SU-DHL-6 (cell line): Measurements from ENCODE around the gene EIF6.
"Not testable (repeated sequence)": the region's sequence is repeated elsewhere in the genome, so short reads cannot be mapped to it uniquely, and the experiment has no call there.

Experiments
- H2AFZ ChIP-seq: fragments of 200-600 bp; sonication (generic); 2 replicates; pipeline ENCODE4 v1.6.1; 2014; ENCODE audit warnings: low read depth, mild to moderate bottlenecking, moderate library complexity, mixed read lengths, antibody characterized with exemption, low read length; ENCODE audit not compliant: severe bottlenecking
- H3F3A ChIP-seq: fragments of 200-600 bp; shearing (Covaris generic); 2 replicates; pipeline ENCODE4 v1.6.0; 2016; ENCODE audit warnings: antibody characterized with exemption, mild to moderate bottlenecking; ENCODE audit not compliant: insufficient read depth
- H3K27ac ChIP-seq: fragments of 200-600 bp; sonication (generic); 2 replicates; pipeline ENCODE4 v1.5.1; 2016; ENCODE audit warnings: low read depth, mild to moderate bottlenecking, low read length, moderate library complexity, mixed read lengths
- H3K27me3 ChIP-seq: fragments of 200-600 bp; sonication (generic), shearing (Covaris generic); 2 replicates; pipeline ENCODE4 v1.6.0; 2014; ENCODE audit warnings: mild to moderate bottlenecking, low read length
- H3K36me3 ChIP-seq: fragments of 200-600 bp; sonication (generic); 2 replicates; pipeline ENCODE4 v1.6.1; 2014; ENCODE audit warnings: mild to moderate bottlenecking, low read length, mixed read lengths
- H3K4me2 ChIP-seq: fragments of 300-600, 200-600 bp; shearing (Covaris generic), sonication (generic); 2 replicates; pipeline ENCODE4 v1.6.0; 2014; ENCODE audit warnings: low read length, low read depth, mild to moderate bottlenecking; ENCODE audit not compliant: poor library complexity, severe bottlenecking
- H3K4me3 ChIP-seq: fragments of 200-600 bp; sonication (generic); 2 replicates; pipeline ENCODE4 v1.5.1; 2014; ENCODE audit warnings: antibody characterized with exemption, low read length, mild to moderate bottlenecking, mixed read lengths; ENCODE audit not compliant: insufficient read depth, poor library complexity, severe bottlenecking
- H3K79me2 ChIP-seq: fragments of 200-600 bp; sonication (generic); 2 replicates; pipeline ENCODE4 v1.6.1; 2014; ENCODE audit warnings: mild to moderate bottlenecking, low read length, moderate library complexity; ENCODE audit not compliant: insufficient read depth
- H3K9ac ChIP-seq: fragments of 200-600 bp; sonication (generic); 2 replicates; pipeline ENCODE4 v1.7.0; 2014; ENCODE audit warnings: mild to moderate bottlenecking, low read length
- H3K9me2 ChIP-seq: fragments of 200-600 bp; sonication (generic); replicated peaks from 2 replicates; pipeline ENCODE4 v1.6.1; 2014; ENCODE audit warnings: low read length; ENCODE audit not compliant: insufficient read depth
- H3K9me3 ChIP-seq: fragments of 200-600 bp; sonication (generic); 2 replicates; pipeline ENCODE4 v1.6.1; 2014; ENCODE audit warnings: low read length, mixed read lengths; ENCODE audit not compliant: insufficient read depth
- H4K20me1 ChIP-seq: fragments of 200-600 bp; sonication (generic); 2 replicates; pipeline ENCODE4 v1.6.1; 2014; ENCODE audit warnings: low read depth, mild to moderate bottlenecking, antibody characterized with exemption, low read length, moderate library complexity, mixed read lengths
- CTCF ChIP-seq: fragments of 200-600 bp; sonication (generic); IDR thresholded peaks from one replicate; pipeline ENCODE4 v1.5.1; 2017; ENCODE audit warnings: antibody characterized with exemption, mild to moderate bottlenecking, low read length, moderate library complexity; ENCODE audit not compliant: insufficient read depth, poor library complexity, severe bottlenecking
- EZH2phosphoT487 ChIP-seq: fragments of 200-600 bp; sonication (generic), shearing (Covaris generic); conservative IDR thresholded peaks from 2 replicates; pipeline ENCODE4 v1.6.1; 2018; ENCODE audit warnings: mild to moderate bottlenecking, antibody characterized with exemption, low read length, moderate library complexity, mixed read lengths

The EIF6 gene

GRCh38 chr20:35263532-35264341 lies 20.8 kb downstream of the EIF6 start:
- no peak for TF ChIP-seq CTCF
- TF ChIP-seq EZH2phosphoT487 = no peak
- no peak overlapping the region for H3K4me2 ChIP-seq
- H3K4me3 ChIP-seq = no peak overlapping the region
- H3K9me2 ChIP-seq = no peaks in the 10 kb centered on the region
- no peak overlapping the region for H3K9ac ChIP-seq
- no peaks in the 10 kb centered on the region for H4K20me1 ChIP-seq
- no peak overlapping the region for H3K27ac ChIP-seq
- H3K27me3 ChIP-seq = no peaks in the 10 kb centered on the region
- no peaks in the 10 kb centered on the region for H3K79me2 ChIP-seq
- no peaks in the 10 kb centered on the region for H3K9me3 ChIP-seq
- H2AFZ ChIP-seq = no peak overlapping the region
- no peaks in the 10 kb centered on the region for H3K36me3 ChIP-seq
- no peaks in the 10 kb centered on the region for H3F3A ChIP-seq

DNA sequence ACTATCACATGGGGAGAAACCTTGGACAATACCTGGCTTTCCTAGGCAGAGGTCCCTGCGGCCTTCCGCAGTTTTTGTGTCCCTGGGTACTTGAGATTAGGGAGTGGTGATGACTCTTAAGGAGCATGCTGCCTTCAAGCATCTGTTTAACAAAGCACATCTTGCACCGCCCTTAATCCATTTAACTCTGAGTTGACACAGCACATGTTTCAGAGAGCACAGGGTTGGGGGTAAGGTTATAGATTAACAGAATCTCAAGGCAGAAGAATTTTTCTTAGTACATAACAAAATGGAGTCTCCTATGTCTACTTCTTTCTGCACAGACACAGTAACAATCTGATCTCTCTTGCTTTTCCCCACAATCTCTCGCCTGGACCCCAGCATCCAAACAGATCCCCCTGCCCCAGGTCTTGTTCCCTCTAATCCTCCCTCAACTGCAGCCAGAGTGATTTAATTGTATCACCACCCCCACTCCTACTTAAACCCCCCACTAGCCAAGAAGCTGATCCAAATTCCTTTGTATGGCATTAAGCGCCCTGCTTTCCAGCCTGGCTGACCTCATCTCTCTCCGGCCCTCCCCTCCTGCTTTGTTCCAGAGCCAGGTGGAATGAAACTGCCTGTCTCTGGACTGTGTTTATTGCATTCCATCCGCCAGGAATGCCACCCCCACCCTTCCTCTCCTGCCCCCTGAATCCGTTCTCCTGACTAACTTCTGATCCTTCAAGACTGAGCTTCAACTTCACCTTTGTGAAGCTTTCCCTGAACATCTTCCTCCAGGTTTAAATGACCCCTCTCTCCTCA lies 21.6 kb downstream of the EIF6 start:
- H4K20me1 ChIP-seq, H3K27me3 ChIP-seq, H3K27ac ChIP-seq, H3K9me3 ChIP-seq, H3K36me3 ChIP-seq, H3F3A ChIP-seq, H3K4me3 ChIP-seq, H3K79me2 ChIP-seq, H2AFZ ChIP-seq, H3K9me2 ChIP-seq, H3K9ac ChIP-seq, H3K4me2 ChIP-seq: not testable (repeated sequence)

- not testable (repeated sequence) for H3K27ac ChIP-seq
These were observed 22.3 kb downstream of the EIF6 start for GRCh38 chr20:35262321-35262720.

GRCh38 chr20:35260426-35260825 lies 24.1 kb downstream of the EIF6 start:
- no peak overlapping the region for H2AFZ ChIP-seq
- H3K9ac ChIP-seq = no peak overlapping the region
- H3K4me3 ChIP-seq = no peak overlapping the region
- no peaks in the 10 kb centered on the region for H3K9me2 ChIP-seq
- H4K20me1 ChIP-seq = no peaks in the 10 kb centered on the region
- no peaks in the 10 kb centered on the region for H3K79me2 ChIP-seq
- no peak overlapping the region for H3K27ac ChIP-seq
- no peaks in the 10 kb centered on the region for H3K9me3 ChIP-seq
- H3K4me2 ChIP-seq = no peak overlapping the region
- no peaks in the 10 kb centered on the region for H3F3A ChIP-seq
- TF ChIP-seq CTCF (no peak), EZH2phosphoT487 (no peak)
- H3K36me3 ChIP-seq = no peaks in the 10 kb centered on the region
- no peaks in the 10 kb centered on the region for H3K27me3 ChIP-seq

More at GRCh38 chr20:35262321-35262720, 22.3 kb downstream of the EIF6 start:
- not testable (repeated sequence) for H3K4me2 ChIP-seq, H2AFZ ChIP-seq, H3K4me3 ChIP-seq, H3K36me3 ChIP-seq, H3F3A ChIP-seq, H4K20me1 ChIP-seq, H3K9me3 ChIP-seq, H3K79me2 ChIP-seq, H3K27me3 ChIP-seq, H3K9ac ChIP-seq, H3K9me2 ChIP-seq
